NB4 (cell line): ENCODE results near the gene RAB21.

ENCODE experiments used
- MYC ChIP-seq: IDR thresholded peaks from 2 replicates; pipeline ENCODE4 v1.6.1; 2011; ENCODE audit warnings: low read depth, low read length
- POLR2A ChIP-seq: IDR thresholded peaks from 2 replicates; pipeline ENCODE4 v1.6.1; 2011; ENCODE audit warnings: mild to moderate bottlenecking; ENCODE audit not compliant: insufficient read length; ENCODE audit errors: extremely low read depth
- TF ChIP-seq, protein P1 (sequence below): IDR thresholded peaks from one replicate; pipeline ENCODE4 v1.5.1; 2012; ENCODE audit warnings: low read depth, low read length
- TF ChIP-seq, protein P2 (sequence below): IDR thresholded peaks from 2 replicates; pipeline ENCODE4 v1.6.1; 2011; ENCODE audit warnings: low read depth, low read length

DNA sequence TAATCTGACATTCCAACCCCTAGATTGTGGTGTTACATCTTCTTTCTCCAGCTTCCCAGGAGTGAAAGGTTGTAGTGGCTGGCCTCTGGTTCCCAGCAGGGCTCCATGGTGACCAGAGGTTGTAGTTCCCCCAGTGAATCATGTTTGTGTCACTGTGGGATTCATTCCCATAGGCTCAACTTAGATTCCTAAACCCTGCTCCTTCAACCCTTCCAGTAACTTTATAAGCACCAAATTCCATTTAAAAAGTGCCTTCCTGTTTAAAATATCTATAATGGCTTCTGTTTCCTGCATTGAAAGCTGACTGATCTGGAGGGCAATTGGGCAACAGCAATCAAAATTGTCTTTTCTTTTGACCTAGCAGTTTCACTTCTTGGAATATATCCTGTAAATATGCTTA is 44.4 kb downstream of the RAB21 start:
- TF ChIP-seq, protein P1, sequence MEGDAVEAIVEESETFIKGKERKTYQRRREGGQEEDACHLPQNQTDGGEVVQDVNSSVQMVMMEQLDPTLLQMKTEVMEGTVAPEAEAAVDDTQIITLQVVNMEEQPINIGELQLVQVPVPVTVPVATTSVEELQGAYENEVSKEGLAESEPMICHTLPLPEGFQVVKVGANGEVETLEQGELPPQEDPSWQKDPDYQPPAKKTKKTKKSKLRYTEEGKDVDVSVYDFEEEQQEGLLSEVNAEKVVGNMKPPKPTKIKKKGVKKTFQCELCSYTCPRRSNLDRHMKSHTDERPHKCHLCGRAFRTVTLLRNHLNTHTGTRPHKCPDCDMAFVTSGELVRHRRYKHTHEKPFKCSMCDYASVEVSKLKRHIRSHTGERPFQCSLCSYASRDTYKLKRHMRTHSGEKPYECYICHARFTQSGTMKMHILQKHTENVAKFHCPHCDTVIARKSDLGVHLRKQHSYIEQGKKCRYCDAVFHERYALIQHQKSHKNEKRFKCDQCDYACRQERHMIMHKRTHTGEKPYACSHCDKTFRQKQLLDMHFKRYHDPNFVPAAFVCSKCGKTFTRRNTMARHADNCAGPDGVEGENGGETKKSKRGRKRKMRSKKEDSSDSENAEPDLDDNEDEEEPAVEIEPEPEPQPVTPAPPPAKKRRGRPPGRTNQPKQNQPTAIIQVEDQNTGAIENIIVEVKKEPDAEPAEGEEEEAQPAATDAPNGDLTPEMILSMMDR = no peak
- no peak for TF ChIP-seq POLR2A
- TF ChIP-seq, protein P2, sequence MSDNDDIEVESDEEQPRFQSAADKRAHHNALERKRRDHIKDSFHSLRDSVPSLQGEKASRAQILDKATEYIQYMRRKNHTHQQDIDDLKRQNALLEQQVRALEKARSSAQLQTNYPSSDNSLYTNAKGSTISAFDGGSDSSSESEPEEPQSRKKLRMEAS = no peak
- TF ChIP-seq MYC = no peak
